Esophagus squamous epithelium (tissue), 5 donors: ENCODE results near the gene TMEM191C. TPM values are rescaled to one million over a fixed set of nuclear protein-coding genes. Genes with fewer than 3 reads are reported as not detected.
"Not testable (repeated sequence)": the region's sequence is repeated elsewhere in the genome, so short reads cannot be mapped to it uniquely, and the experiment has no call there.

ENCODE experiments used
- DNase-seq: peaks from one replicate; lab custom pipeline; 2025; lab: John Stamatoyannopoulos, UW
- H3K27ac ChIP-seq, 4 donors: fragments of 200-600 bp; sonication (generic); one replicate each; pipeline ENCODE4 v1.5.1; 2016 to 2019; ENCODE audit warnings: mild to moderate bottlenecking in 1 of 4
- H3K27me3 ChIP-seq, 4 donors: fragments of 200-600 bp; sonication (generic); 1 replicate in 3 of 4; 2 replicates in 1 of 4; pipeline versions ENCODE4 v1.5.1 to v1.6.0; 2017 to 2021; ENCODE audit warnings: antibody characterized with exemption in 1 of 4
- H3K36me3 ChIP-seq, 3 donors: fragments of 200-600 bp; sonication (generic); one replicate each; pipeline ENCODE4 v1.5.1; 2016 to 2019
- H3K4me1 ChIP-seq, 3 donors: fragments of 200-600 bp; sonication (generic); one replicate each; pipeline ENCODE4 v1.5.1; 2017 to 2019
- H3K4me3 ChIP-seq, 4 donors: fragments of 200-600 bp; sonication (generic); 1 replicate in 3 of 4; 2 replicates in 1 of 4; pipeline ENCODE4 v1.5.1; 2016 to 2019; ENCODE audit warnings: mild to moderate bottlenecking in 2 of 4, moderate library complexity in 1 of 4
- H3K9me3 ChIP-seq, 3 donors: fragments of 200-600 bp; sonication (generic); one replicate each; pipeline ENCODE4 v1.5.1; 2016 to 2019
- POLR2A ChIP-seq, 4 donors: fragments of 450-650 bp; IDR thresholded peaks; one replicate each; pipeline ENCODE4 v1.6.1; 2017; ENCODE audit warnings: antibody characterized with exemption in 4 of 4, mild to moderate bottlenecking in 4 of 4, moderate library complexity in 3 of 4
- WGBS, 2 donors: methylation state at CpG; one replicate each; pipeline ENCODE4 v1.1.5; 2018; 5-methylcytosine and 5-hydroxymethylcytosine counted together
- intact Hi-C: fragments of 100-400 bp; cut with DNase I; formaldehyde crosslinking; loops from one replicate; pipeline ENCODE4 v1.15.0; 2022
- total RNA-seq, 4 donors: library from RNA; depleted of rRNA; stranded (reverse); fragments of >200 nt; gene quantifications; one replicate each; pipeline ENCODE4 v1.1.0, GENCODE V29; 2016
- TF ChIP-seq, protein P1 (sequence below), 6 experiments: fragments of 450-650 bp in 4 of 6; fragments of 200-600 bp in 2 of 6; sonication (generic) in 2 of 6; IDR thresholded peaks; one replicate each; pipeline ENCODE4 v1.5.1; 2016 to 2019; ENCODE audit warnings: antibody characterized with exemption in 6 of 6, mild to moderate bottlenecking in 4 of 6, moderate library complexity in 4 of 6
- donor health status: DM: yes; HTN: yes; CAD: no.

TMEM191C gene
- total RNA-seq, 4 donors from 2014 or later: 0.22 to 13.8 (median 4.7) TPM

DNA sequence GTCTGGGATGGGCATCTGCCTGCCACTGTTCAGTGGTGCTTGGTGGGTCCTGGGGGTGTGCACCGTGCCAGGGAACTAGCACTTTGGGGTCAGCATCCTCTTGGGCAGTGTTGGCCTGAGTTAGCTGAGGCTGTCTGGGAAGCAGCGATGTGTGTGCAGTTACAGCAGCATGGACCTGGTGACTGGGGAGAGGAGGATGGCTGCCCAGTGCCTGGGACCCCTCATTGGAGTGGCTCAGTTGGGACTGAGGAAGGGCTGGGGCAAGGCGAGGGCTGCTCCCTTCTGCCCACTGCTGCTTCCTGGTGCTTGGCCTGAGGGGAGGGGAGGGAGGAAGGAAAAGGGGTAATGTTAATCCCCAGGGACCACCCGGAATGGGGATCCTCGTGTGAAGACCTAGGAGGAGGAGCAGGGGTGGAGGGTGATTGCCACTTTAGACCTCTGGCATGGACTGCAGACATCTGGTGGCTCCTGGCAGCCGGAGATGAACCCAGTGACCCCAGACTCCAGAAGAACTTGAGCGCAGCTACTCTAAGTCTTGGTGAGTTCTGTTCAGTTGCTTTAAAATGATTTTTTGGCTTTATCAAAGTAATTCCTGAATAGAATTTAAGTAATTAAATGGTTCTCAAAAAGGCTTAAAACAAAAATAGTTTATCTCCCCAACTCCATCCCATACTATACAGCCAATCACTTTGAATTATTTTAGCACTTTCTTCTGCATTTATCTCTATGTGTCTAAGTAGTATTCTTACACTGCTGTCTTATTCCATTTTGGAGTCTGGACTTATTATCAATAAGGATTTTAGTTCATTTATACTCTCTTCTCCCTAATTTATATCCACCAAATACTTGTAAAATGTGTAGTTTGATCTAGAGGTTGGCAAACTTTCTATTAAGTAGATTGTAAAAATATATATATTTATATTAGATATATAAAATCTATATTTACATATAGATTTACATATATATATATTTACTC is 15.4 kb upstream of the TMEM191C start:
- H3K27ac ChIP-seq: no peak overlapping the region
- intact Hi-C loops: no loop called here
- peaks cover 0 to 10% (median 0%) of the 10 kb centered on the region in 3 donors for H3K4me1 ChIP-seq
- WGBS, 2 donors: 77 to 93% methylated on average over 2 to 5 of the region's 7 CpGs
- TF ChIP-seq, protein P1, sequence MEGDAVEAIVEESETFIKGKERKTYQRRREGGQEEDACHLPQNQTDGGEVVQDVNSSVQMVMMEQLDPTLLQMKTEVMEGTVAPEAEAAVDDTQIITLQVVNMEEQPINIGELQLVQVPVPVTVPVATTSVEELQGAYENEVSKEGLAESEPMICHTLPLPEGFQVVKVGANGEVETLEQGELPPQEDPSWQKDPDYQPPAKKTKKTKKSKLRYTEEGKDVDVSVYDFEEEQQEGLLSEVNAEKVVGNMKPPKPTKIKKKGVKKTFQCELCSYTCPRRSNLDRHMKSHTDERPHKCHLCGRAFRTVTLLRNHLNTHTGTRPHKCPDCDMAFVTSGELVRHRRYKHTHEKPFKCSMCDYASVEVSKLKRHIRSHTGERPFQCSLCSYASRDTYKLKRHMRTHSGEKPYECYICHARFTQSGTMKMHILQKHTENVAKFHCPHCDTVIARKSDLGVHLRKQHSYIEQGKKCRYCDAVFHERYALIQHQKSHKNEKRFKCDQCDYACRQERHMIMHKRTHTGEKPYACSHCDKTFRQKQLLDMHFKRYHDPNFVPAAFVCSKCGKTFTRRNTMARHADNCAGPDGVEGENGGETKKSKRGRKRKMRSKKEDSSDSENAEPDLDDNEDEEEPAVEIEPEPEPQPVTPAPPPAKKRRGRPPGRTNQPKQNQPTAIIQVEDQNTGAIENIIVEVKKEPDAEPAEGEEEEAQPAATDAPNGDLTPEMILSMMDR (IDR thresholded peaks at IDR 0.05): no peak
- no peak for TF ChIP-seq POLR2A (IDR thresholded peaks at IDR 0.05)
- H3K4me3 ChIP-seq: no peak overlapping the region
- H3K27me3 ChIP-seq: no peaks in the 10 kb centered on the region
- no peak for DNase-seq
- H3K9me3 ChIP-seq: no peaks in the 10 kb centered on the region
- peaks cover 0 to 16% (median 5%) of the 10 kb centered on the region in 3 donors for H3K36me3 ChIP-seq

DNA sequence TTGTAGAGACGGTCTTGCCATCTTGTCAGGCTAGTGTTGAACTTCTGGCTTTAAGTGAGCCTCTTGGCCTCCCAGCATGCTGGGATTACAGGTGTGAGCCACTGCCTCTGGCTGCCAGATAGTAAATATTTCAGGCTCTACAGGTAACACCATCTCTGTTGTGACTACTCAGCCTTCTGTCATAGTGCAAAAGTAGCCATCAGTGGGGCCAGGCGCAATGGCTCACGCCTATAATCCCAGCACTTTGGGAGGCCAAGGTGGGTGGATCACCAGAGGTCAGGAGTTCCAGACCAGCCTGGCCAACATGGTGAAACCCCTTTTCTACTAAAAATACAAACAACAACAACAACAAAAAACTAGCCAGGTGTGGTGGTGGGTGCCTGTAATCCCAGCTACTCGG is 14.5 kb upstream of the TMEM191C start:
- H3K9me3 ChIP-seq, H3K27ac ChIP-seq, H3K27me3 ChIP-seq, H3K4me3 ChIP-seq, DNase-seq, H3K36me3 ChIP-seq, intact Hi-C loops: not testable (repeated sequence)
- peaks cover 0 to 10% (median 0%) of the 10 kb centered on the region in 3 donors for H3K4me1 ChIP-seq
- WGBS, 2 donors: 82 to 84% methylated on average over 4 of the region's 4 CpGs

DNA sequence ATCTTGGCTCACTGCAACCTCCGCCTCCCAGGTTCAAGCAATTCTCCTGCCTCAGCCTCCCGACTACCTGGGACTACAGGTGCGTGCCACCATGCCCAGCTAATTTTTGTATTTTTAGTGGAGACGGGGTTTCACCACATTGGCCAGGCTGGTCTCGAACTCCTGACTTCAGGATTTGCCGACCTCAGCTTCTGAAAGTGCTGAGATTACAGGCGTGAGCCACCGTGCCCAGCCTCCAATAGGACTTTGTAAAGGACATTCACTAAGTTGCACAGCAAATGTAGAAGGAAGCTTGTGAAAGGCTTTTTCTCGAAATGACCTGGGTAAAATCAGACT is 12.2 kb upstream of the TMEM191C start:
- H3K27ac ChIP-seq, H3K9me3 ChIP-seq, H3K36me3 ChIP-seq, H3K4me3 ChIP-seq, intact Hi-C loops, H3K27me3 ChIP-seq, DNase-seq: not testable (repeated sequence)
- peaks cover 0 to 10% (median 0%) of the 10 kb centered on the region in 3 donors for H3K4me1 ChIP-seq
- WGBS, 2 donors: 91 to 93% methylated on average over 7 to 9 of the region's 9 CpGs

DNA sequence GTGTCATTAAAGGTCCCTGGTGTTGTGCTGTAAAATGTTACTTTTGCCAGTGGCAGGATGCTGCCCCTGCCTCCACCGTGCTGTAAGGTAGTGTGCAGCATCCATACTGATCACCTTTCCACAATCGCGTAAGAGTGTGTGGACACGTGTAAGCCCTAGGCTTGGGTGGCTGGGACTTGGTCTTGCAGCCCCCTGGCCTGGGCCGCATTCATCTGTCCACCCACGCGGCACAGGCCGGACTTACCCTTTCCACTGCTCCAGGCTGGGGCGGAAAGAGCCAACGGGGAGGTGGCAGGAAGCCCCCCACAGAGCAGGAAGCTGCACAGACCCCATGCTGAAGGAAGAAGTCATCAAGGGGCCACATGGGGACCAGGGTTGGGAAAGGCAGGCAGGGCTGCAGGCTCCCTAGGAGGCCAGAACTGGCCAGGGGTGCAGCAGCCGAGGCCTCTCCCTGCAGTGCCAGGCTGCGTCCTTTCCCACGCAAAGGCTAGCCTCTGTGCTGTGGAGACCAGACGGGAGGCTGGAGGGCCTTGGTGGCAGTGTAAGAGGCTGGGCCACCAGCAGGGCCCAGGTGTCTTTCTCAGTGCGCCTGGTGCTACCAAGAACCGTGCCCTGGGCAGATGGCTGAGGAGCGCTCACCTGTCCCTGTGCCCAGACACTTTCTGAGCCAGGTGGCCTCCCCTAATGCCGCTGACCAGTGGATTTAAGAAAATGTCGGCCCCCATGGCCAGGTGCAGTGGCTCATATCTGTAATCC is 11.7 kb upstream of the TMEM191C start:
- no peaks in the 10 kb centered on the region for H3K9me3 ChIP-seq
- H3K27ac ChIP-seq: no peak overlapping the region
- TF ChIP-seq, protein P1 (IDR thresholded peaks at IDR 0.05): no peak
- TF ChIP-seq POLR2A (IDR thresholded peaks at IDR 0.05): no peak
- WGBS, 2 donors: 88 to 94% methylated on average over 1 to 8 of the region's 19 CpGs
- intact Hi-C loops: no loop called here
- no peaks in the 10 kb centered on the region for H3K27me3 ChIP-seq
- peaks cover 0 to 10% (median 0%) of the 10 kb centered on the region in 3 donors for H3K4me1 ChIP-seq
- no peak for DNase-seq
- peaks cover 0 to 2% (median 0%) of the 10 kb centered on the region in 3 donors for H3K36me3 ChIP-seq
- H3K4me3 ChIP-seq: no peak overlapping the region

DNA sequence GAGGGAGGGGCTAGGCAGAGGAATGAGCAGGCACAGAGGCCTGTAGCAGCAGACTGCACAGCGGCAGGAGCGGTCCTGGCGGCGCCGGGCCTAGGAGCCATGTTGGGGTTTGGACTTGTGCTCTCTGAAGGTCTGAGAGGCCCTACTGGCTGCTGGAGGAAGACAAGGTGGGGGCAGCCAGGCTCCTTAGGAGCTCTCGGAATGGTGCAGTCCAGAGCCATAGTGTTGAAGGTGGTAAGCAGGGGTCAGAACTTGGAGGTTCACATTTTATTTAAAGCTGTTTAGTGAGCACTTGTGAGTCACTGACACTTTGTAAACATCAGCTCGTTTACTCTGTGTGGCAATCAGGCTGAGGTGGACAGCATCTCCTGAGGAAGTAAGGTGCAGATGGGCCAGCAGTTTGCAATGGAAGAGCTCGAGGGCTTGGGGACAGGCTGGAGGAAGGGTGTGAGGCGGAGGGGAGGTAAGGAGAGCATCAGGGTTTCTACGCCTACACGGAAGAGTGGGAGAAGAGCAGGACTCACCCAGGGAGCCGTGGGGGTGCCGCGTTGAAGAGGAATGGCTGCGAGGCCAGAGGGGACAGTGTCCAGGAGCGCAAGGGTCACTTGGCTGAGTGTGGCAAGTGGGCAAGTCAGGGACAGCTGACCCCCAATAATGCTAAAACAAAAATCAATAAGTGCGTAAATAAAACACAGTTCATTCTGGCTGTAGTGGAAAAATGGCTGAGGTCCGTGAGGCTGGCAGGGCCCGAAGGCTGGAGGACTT is 10.0 kb upstream of the TMEM191C start:
- Histone ChIP-seq H3K4me1 (peaks cover 0 to 10% (median 0%) of the 10 kb centered on the region in 3 donors), H3K36me3 (no peaks in the 10 kb centered on the region), H3K27ac (no peak overlapping the region), H3K4me3 (no peak overlapping the region), H3K9me3 (no peaks in the 10 kb centered on the region), H3K27me3 (no peaks in the 10 kb centered on the region)
- TF ChIP-seq POLR2A (IDR thresholded peaks at IDR 0.05): no peak
- TF ChIP-seq, protein P1 (IDR thresholded peaks at IDR 0.05): no peak
- no peak for DNase-seq
- intact Hi-C loops: no loop called here
- WGBS, 2 donors: 86 to 87% methylated on average over 19 of the region's 19 CpGs

DNA sequence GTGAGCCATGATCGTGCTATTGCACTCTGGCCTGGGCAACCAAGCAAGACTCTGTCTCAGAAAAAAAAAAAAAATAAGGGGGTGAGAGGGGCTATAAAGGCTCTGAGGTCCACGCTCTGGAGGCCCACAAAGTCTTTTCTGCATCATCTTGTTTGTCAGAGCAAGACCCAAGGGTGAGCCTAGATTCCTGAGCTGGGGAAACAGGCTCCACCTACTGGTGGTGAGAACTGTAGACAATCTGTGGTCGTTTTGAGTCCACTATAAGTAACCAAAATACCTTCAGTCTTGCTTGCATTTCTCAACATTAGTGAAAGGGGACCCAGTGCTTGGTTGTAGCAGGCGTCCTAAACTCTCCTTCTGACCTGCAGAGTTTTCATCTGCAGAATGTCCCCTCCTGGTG is 4.5 kb upstream of the TMEM191C start:
- H3K4me3 ChIP-seq, H3K36me3 ChIP-seq, DNase-seq, H3K27me3 ChIP-seq, H3K4me1 ChIP-seq, H3K9me3 ChIP-seq, intact Hi-C loops, H3K27ac ChIP-seq: not testable (repeated sequence)
- no CpG with 5 or more reads among the region's 4 CpGs for WGBS, 2 donors

DNA sequence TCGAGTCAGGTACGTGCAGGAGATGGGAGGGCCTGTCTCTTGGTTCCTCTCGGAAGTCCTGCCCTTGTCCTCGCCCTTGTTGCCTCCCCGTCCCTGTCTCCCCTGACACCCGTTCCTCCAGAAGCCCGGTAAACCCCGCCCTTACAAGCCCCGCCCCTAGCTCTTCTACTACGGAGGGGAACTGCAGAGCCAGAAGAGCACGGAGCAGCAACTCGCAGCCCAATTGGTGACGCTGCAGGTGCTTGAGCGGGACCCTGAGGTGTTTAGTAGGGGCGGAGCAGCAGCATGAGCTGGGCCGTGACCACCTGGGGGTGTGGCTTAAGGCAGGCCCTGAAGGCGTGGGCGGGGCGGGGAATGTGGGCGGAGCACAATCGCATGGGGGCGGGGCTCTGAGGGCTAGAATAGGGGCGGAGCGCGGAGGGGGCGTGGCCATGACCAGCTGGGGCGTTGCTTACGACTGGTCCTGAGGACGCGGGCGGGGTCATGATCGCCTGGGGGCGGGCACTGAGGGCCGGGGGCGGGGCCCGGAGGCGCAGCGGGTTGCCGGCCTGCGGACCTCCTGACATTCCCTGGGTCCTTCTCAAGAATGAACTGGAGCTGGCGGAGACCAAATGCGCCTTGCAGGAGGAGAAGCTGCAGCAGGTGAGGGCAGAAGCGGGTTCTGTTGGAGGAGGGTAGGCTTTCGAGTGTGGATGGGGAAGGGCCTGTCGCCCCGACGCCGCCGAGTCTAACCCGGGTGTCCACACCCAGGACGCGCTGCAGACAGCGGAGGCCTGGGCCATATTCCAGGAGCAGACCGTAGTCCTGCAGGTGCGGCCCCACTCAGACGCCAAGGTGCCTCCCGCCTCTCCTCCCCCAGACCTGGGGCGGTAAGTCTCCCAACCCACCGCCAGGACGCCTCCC is 1.3 kb downstream of the TMEM191C start:
- H3K4me1 ChIP-seq, H3K36me3 ChIP-seq, H3K27me3 ChIP-seq, intact Hi-C loops, DNase-seq, H3K9me3 ChIP-seq: not testable (repeated sequence)
- peak overlapping the region; percentile 19 to 63 (median 46) for H3K4me3 ChIP-seq
- H3K27ac ChIP-seq: peak overlapping the region; percentile 66 to 82 (median 80)
- no CpG with 5 or more reads among the region's 60 CpGs for WGBS, 2 donors
